Smooth muscle cell (in vitro differentiated cells): ENCODE measurements around the gene LMO7. TPM values are rescaled to one million over a fixed set of nuclear protein-coding genes. Genes with fewer than 3 reads are reported as not detected.

ENCODE experiments used
- DNase-seq: peaks from one replicate; lab custom pipeline; 2025; ENCODE audit not compliant: unreplicated experiment; lab: John Stamatoyannopoulos, UW
- H2AFZ ChIP-seq: fragments of 200-600 bp; sonication (generic); 2 replicates; pipeline ENCODE4 v1.6.0; 2016; ENCODE audit warnings: antibody characterized with exemption, low read depth, mild to moderate bottlenecking
- H3F3A ChIP-seq: fragments of 200-600 bp; sonication (generic); 2 replicates; pipeline ENCODE4 v1.6.0; 2017; ENCODE audit warnings: antibody characterized with exemption, low read depth
- H3K27ac ChIP-seq: fragments of 200-600 bp; sonication (generic); 2 replicates; pipeline ENCODE4 v1.5.1; 2016; ENCODE audit warnings: low read depth, mild to moderate bottlenecking
- H3K27me3 ChIP-seq: fragments of 200-600 bp; sonication (generic); 2 replicates; pipeline ENCODE4 v1.6.1; 2016; ENCODE audit warnings: low read depth, mild to moderate bottlenecking
- H3K36me3 ChIP-seq: fragments of 200-600 bp; sonication (generic); 2 replicates; pipeline ENCODE4 v1.5.1; 2016; ENCODE audit warnings: low read depth
- H3K4me1 ChIP-seq: fragments of 200-600 bp; sonication (generic); 2 replicates; pipeline ENCODE4 v1.5.1; 2016; ENCODE audit warnings: low read depth
- H3K4me2 ChIP-seq: fragments of 200-600 bp; sonication (generic); 2 replicates; pipeline ENCODE4 v1.6.0; 2016; ENCODE audit warnings: mild to moderate bottlenecking
- H3K4me3 ChIP-seq: fragments of 200-600 bp; sonication (generic); 2 replicates; pipeline ENCODE4 v1.5.1; 2016; ENCODE audit warnings: mild to moderate bottlenecking
- H3K79me2 ChIP-seq: fragments of 200-600 bp; sonication (generic); 2 replicates; pipeline ENCODE4 v1.6.0; 2016; ENCODE audit warnings: low read depth, mild to moderate bottlenecking
- H3K9ac ChIP-seq: fragments of 200-600 bp; sonication (generic); 2 replicates; pipeline ENCODE4 v1.6.0; 2016; ENCODE audit warnings: low read depth
- H3K9me3 ChIP-seq: fragments of 200-600 bp; sonication (generic); replicated peaks from 2 replicates; pipeline ENCODE4 v1.5.1; 2016; ENCODE audit warnings: low read depth
- H4K20me1 ChIP-seq: fragments of 200-600 bp; sonication (generic); 2 replicates; pipeline ENCODE4 v1.6.0; 2016; ENCODE audit warnings: low read depth
- CTCF ChIP-seq: fragments of 200-600 bp; sonication (generic); IDR thresholded peaks from 2 replicates; pipeline ENCODE4 v1.5.1; 2017; ENCODE audit warnings: borderline replicate concordance, mild to moderate bottlenecking, antibody characterized with exemption; ENCODE audit not compliant: insufficient read depth, poor library complexity, severe bottlenecking
- WGBS: methylation state at CpG from one replicate; pipeline ENCODE4 v1.1.7; 2016; ENCODE audit warnings: low lambda C conversion rate; 5-methylcytosine and 5-hydroxymethylcytosine counted together
- polyA plus RNA-seq: library from polyadenylated mRNA; unstranded; fragments of >200 nt; fragmentation: Nextera tagmentation; extraction: Ambion mirVana; gene quantifications from 2 replicates; pipeline ENCODE4 v1.2.1, GENCODE V29; 2016
- total RNA-seq: library from RNA; depleted of rRNA; stranded (reverse); fragments of >200 nt; gene quantifications from 2 replicates; pipeline ENCODE4 v1.2.3, GENCODE V29; 2014

LMO7 gene
- total and polyA plus RNA-seq, 2 experiments from 2014 or later, result 157 to 213 TPM

DNA sequence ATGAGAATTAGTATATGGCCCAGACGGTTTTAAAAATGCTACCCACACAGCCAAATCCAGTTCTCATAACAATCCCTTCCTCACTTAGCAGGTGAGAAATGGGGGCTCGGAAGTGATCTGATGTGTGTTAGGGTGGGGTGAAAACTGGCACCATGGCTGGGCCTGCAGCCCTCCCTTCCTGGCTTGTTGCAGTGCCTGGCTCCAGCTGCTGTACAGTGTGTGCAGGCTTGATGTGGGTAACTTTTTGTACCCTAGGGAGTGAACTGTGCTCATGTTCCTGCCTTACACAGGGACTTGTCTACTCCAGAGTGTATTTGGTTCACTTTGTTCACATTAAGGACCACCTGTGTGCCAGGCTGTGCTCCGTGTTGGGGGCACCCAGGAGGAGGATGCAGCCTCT lies 177.2 kb downstream of the LMO7 start:
- H3K27ac ChIP-seq, result peak overlapping the region; percentile 35
- H2AFZ ChIP-seq, result no peak overlapping the region
- H3K9me3 ChIP-seq, result no peaks in the 10 kb centered on the region
- H3K4me2 ChIP-seq, result no peak overlapping the region
- H4K20me1 ChIP-seq, result peaks cover 98% of the 10 kb centered on the region
- 81% methylated on average over 3 of the region's 3 CpGs for WGBS
- H3K9ac ChIP-seq, result no peak overlapping the region
- no peaks in the 10 kb centered on the region for H3K4me1 ChIP-seq
- TF ChIP-seq CTCF, result no peak
- DNase-seq, result no peak
- no peaks in the 10 kb centered on the region for H3K27me3 ChIP-seq
- no peaks in the 10 kb centered on the region for H3F3A ChIP-seq
- H3K4me3 ChIP-seq, result no peak overlapping the region
- peaks cover 29% of the 10 kb centered on the region for H3K79me2 ChIP-seq
- peaks cover 12% of the 10 kb centered on the region for H3K36me3 ChIP-seq

DNA sequence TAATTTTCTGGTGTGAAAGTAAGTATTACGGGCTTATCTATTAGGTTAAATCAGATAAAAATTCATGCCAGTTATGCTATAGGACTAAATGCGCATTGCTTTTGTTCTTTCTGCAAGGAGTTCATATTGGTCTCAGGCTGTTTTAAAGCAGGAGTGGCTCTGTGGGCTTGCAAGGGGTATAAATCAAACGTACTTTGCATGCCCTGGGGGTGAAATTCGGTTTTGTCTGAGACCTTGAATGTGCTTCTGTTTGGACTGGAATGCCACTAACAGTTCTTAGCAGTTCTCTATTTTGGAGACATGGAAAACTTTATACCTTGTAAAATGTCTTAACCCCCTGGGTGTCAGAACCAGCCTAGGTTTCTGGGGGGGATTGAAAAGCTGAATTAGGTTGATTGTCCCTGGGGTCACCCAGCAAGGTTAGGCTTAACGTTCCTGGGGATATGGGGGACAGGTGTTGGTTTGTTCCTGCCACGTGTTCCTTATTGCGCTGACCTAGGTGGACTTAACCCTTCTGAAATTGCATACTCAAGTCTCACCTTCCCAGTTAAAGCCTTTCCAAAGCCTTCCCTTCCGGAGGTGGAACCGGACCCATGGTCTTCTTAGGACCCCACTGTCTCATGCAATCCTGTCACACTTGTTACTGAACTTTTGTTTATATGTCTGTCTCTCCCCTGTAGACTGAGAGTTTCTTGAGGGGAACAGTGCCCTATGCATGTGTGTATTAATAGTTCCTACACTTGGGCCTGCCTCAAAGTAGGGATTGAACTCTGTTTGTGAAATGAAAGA lies 182.2 kb downstream of the LMO7 start:
- TF ChIP-seq CTCF, result no peak
- Histone ChIP-seq H3K79me2 (peaks cover 8% of the 10 kb centered on the region), H3K4me1 (no peaks in the 10 kb centered on the region), H3K27ac (no peak overlapping the region), H3K4me2 (no peak overlapping the region), H3F3A (no peaks in the 10 kb centered on the region), H3K27me3 (no peaks in the 10 kb centered on the region), H3K4me3 (no peak overlapping the region), H3K9ac (no peak overlapping the region), H3K9me3 (no peaks in the 10 kb centered on the region), H2AFZ (no peak overlapping the region), H3K36me3 (peaks cover 46% of the 10 kb centered on the region), H4K20me1 (peaks cover 83% of the 10 kb centered on the region)
- DNase-seq, result no peak
- WGBS, result 79% methylated on average over 9 of the region's 9 CpGs

DNA sequence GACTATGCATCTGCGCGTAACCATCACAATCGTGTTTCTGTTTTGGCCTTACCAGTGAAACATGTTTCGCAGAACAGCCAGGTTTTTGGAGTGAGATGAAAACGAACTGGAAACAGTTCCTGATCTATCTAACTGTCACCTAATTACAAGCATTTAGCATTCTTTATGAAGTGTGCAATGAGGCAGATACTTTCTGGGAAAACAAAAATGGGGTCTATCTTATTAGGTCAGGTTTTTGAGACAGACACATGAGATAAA lies 182.8 kb downstream of the LMO7 start:
- WGBS, result 92% methylated on average over 5 of the region's 5 CpGs
- DNase-seq, result no peak
- Histone ChIP-seq H3F3A (no peaks in the 10 kb centered on the region), H3K27me3 (no peaks in the 10 kb centered on the region), H3K9me3 (no peaks in the 10 kb centered on the region), H2AFZ (no peak overlapping the region), H3K4me2 (no peak overlapping the region), H3K4me1 (no peaks in the 10 kb centered on the region), H3K9ac (no peak overlapping the region), H3K27ac (no peak overlapping the region), H3K4me3 (no peak overlapping the region), H3K36me3 (peaks cover 50% of the 10 kb centered on the region), H3K79me2 (peaks cover 8% of the 10 kb centered on the region), H4K20me1 (peaks cover 85% of the 10 kb centered on the region)
- TF ChIP-seq CTCF, result no peak

DNA sequence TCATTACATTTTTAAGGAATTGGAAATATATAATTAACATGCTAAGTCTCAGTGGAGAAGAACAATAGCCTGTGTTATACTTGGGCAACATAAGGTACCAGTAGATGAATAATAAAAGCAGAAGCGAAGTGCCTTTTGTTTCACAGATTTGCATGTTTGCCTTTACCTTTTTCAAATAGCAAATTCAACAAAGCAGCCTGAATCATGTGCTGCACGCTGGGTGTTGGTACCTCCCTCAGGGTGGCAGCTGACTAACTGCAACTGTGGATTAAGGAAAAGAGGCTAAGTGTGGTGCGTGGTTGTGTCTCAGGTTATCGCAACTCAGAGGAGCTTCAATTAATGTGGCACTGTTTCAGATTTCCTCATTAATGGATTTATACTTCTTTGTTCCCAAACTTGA lies 189.0 kb downstream of the LMO7 start:
- Histone ChIP-seq H3K36me3 (peaks cover 31% of the 10 kb centered on the region), H3F3A (no peaks in the 10 kb centered on the region), H3K9me3 (no peaks in the 10 kb centered on the region), H3K4me3 (no peak overlapping the region), H3K27ac (no peak overlapping the region), H3K9ac (no peak overlapping the region), H2AFZ (no peak overlapping the region), H3K79me2 (no peaks in the 10 kb centered on the region), H4K20me1 (peaks cover 83% of the 10 kb centered on the region), H3K4me1 (no peaks in the 10 kb centered on the region), H3K4me2 (no peak overlapping the region), H3K27me3 (no peaks in the 10 kb centered on the region)
- 83% methylated on average over 4 of the region's 4 CpGs for WGBS
- no peak for DNase-seq
- no peak for TF ChIP-seq CTCF
